Measurements from ENCODE around the gene CAMK1D. TPM values are rescaled to one million over a fixed set of nuclear protein-coding genes. Genes with fewer than 3 reads are reported as not detected.
"Not testable (repeated sequence)": the region's sequence is repeated elsewhere in the genome, so short reads cannot be mapped to it uniquely, and the experiment has no call there.

The CAMK1D gene
- total RNA-seq, 1 donor from 2014 or later, result 58.8 TPM

GRCh38 chr10:12806228-12807095, 457.1 kb downstream of the CAMK1D start:
- no peak for DNase-seq
- Mint-ChIP-seq H3K9me3 (no peaks in the 10 kb centered on the region), H3K27ac (no peak overlapping the region), H3K4me1 (no peaks in the 10 kb centered on the region), H3K36me3 (ENCODE audit: low read depth) (peaks cover 64% of the 10 kb centered on the region), H3K27me3 (no peaks in the 10 kb centered on the region), H3K4me3 (no peak overlapping the region)
- TF ChIP-seq CTCF (IDR thresholded peaks at IDR 0.05), result no peak
- ChIA-PET POLR2A (no interaction called here), CTCF (no interaction called here)
- ATAC-seq (ENCODE audit: low read depth), result no peak
- intact Hi-C loops (cut with micrococcal nuclease), result no loop called here

GRCh38 chr10:12807096-12807755, 457.9 kb downstream of the CAMK1D start:
- no peak for DNase-seq
- ATAC-seq (ENCODE audit: low read depth), result no peak
- no peak for TF ChIP-seq CTCF (IDR thresholded peaks at IDR 0.05)
- no peaks in the 10 kb centered on the region for H3K9me3 Mint-ChIP-seq
- ChIA-PET CTCF (no interaction called here), POLR2A (no interaction called here)
- no peaks in the 10 kb centered on the region for H3K27me3 Mint-ChIP-seq
- H3K36me3 Mint-ChIP-seq (ENCODE audit: low read depth), result peaks cover 65% of the 10 kb centered on the region
- intact Hi-C loops (cut with micrococcal nuclease), result no loop called here
- H3K4me1 Mint-ChIP-seq, result no peaks in the 10 kb centered on the region
- H3K4me3 Mint-ChIP-seq, result no peak overlapping the region
- no peak overlapping the region for H3K27ac Mint-ChIP-seq

GRCh38 chr10:12808014-12808613, 458.8 kb downstream of the CAMK1D start:
- H3K4me3 Mint-ChIP-seq, result no peak overlapping the region
- POLR2A ChIA-PET, result no interaction called here
- intact Hi-C loops (cut with micrococcal nuclease), result no loop called here
- no peaks in the 10 kb centered on the region for H3K4me1 Mint-ChIP-seq
- H3K27ac Mint-ChIP-seq, result no peak overlapping the region
- no peak for DNase-seq
- H3K9me3 Mint-ChIP-seq, result no peaks in the 10 kb centered on the region
- H3K36me3 Mint-ChIP-seq (ENCODE audit: low read depth), result peaks cover 64% of the 10 kb centered on the region
- H3K27me3 Mint-ChIP-seq, result no peaks in the 10 kb centered on the region
- ATAC-seq (ENCODE audit: low read depth), result no peak
- CTCF ChIA-PET, result no interaction called here
- no peak for TF ChIP-seq CTCF (IDR thresholded peaks at IDR 0.05)

- H3K4me1 Mint-ChIP-seq; ATAC-seq (ENCODE audit: low read depth); H3K27me3 Mint-ChIP-seq; H3K27ac Mint-ChIP-seq; DNase-seq; POLR2A ChIA-PET; intact Hi-C loops (cut with micrococcal nuclease); H3K9me3 Mint-ChIP-seq; H3K4me3 Mint-ChIP-seq; CTCF ChIA-PET: not testable (repeated sequence)
- peaks cover 76% of the 10 kb centered on the region for H3K36me3 Mint-ChIP-seq (ENCODE audit: low read depth)
These were observed 460.7 kb downstream of the CAMK1D start for GRCh38 chr10:12810046-12810445.

GRCh38 chr10:12811826-12812225, 462.5 kb downstream of the CAMK1D start:
- Mint-ChIP-seq H3K27me3 (no peaks in the 10 kb centered on the region), H3K27ac (no peak overlapping the region), H3K4me3 (no peak overlapping the region), H3K9me3 (peaks cover 7% of the 10 kb centered on the region), H3K36me3 (ENCODE audit: low read depth) (peaks cover 80% of the 10 kb centered on the region), H3K4me1 (no peaks in the 10 kb centered on the region)
- DNase-seq (no peak), ATAC-seq (ENCODE audit: low read depth) (no peak)
- ChIA-PET CTCF (no interaction called here), POLR2A (no interaction called here)
- TF ChIP-seq CTCF (IDR thresholded peaks at IDR 0.05), result no peak
- intact Hi-C loops (cut with micrococcal nuclease), result no loop called here

Data from activated B cell treated with CpG ODN at 0.5 μM for 24 hours (primary cell).